Coronary artery (tissue), 2 donors: Measurements from ENCODE around the gene DNAJB14.
A peak's percentile ranks its signal among the peaks of the same experiment; 100 is the strongest.

ENCODE experiments used
- DNase-seq: peaks from one replicate; pipeline ENCODE4 v3.0.0-alpha.2; 2017; ENCODE audit warnings: low spot score
- H3K27ac ChIP-seq, 2 donors: fragments of 200-600 bp; sonication (generic); one replicate each; pipeline ENCODE4 v1.5.1; 2016 to 2019
- H3K4me3 ChIP-seq: fragments of 200-600 bp; sonication (generic); 2 replicates; pipeline ENCODE4 v1.5.1; 2016; ENCODE audit warnings: mild to moderate bottlenecking, moderate library complexity
- CTCF ChIP-seq: fragments of 200-600 bp; sonication (generic); IDR thresholded peaks from one replicate; pipeline ENCODE4 v1.5.1; 2019; ENCODE audit warnings: antibody characterized with exemption

Gene DNAJB14

DNA sequence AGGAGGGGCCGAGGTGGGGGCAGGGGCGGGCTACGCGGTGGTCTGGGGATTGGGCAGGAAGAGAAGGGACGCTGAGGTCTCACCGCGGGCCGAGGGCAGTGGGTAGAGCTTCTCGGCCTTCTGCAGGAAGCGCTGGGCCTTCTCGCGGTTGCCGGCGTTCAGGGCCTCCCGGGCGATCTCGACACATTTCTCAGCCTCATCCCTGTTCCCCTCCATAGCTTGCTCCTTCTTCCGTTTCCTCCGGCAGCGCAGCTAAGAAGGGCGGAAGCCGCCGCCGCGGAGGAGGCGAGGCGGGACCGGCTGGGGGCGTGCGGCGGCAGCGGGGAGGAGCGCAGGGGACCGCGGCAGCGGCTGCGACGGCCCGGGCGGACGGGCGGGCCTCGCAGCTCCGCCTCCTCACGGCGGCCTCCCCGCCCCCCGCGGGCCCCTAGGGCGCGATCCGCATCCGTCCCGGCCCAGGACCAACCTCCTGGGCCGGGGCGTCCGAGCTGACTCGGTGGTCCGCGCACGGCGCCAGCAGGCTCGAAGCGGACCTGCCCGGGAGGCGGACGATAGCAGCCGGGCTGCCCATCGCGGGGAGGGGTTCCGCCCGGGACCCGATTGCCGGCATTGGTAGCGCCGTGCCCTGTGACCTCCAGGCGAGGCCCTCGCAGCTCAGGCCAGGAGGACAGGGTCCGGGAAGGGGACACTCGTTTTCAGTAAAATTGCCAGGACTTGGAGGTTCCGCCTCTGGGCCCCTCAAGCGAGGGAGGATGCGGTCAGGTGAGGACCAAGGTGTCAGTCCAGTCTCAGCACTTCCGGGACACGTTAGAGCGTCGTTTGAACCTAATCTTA lies at the start of gene DNAJB14:
TSS of gene DNAJB14 (minus strand) at position 263 of the 834 bp plus-strand sequence. CDS start at position 216, 47 bp downstream.
- Histone ChIP-seq H3K4me3 (peak within 1 kb of the TSS; percentile 90), H3K27ac (peak within 1 kb of the TSS; percentile 86 to 96)
- TF ChIP-seq CTCF, result no peak
- DNase-seq, result peak; percentile 82

GRCh38 chr4:99991741-99992140 lies 45.3 kb upstream of the DNAJB14 start:
- Histone ChIP-seq H3K4me3 (no peak overlapping the region), H3K27ac (no peak overlapping the region)
- no peak for DNase-seq
- TF ChIP-seq CTCF, result no peak

DNA sequence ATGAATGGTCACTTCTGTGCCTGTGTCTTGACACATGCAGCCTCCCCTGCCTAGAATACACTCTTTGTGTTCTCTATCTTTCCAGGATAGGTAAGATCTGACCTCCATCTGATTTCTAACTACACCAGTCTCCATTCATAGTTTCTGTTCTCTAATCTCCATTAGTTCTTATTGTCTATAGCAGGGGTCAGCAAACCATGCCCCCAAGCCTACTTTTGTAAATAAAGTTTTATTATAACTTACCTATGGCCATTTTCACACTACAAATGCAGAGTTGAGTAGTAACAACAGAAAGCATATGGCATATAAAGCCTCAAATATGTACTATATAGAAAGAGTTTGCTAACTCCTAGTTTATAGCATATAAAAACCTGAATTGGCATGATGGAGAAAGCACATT lies 41.3 kb upstream of the DNAJB14 start:
- no peak overlapping the region for H3K27ac ChIP-seq
- no peak for TF ChIP-seq CTCF
- no peak overlapping the region for H3K4me3 ChIP-seq
- no peak for DNase-seq

DNA sequence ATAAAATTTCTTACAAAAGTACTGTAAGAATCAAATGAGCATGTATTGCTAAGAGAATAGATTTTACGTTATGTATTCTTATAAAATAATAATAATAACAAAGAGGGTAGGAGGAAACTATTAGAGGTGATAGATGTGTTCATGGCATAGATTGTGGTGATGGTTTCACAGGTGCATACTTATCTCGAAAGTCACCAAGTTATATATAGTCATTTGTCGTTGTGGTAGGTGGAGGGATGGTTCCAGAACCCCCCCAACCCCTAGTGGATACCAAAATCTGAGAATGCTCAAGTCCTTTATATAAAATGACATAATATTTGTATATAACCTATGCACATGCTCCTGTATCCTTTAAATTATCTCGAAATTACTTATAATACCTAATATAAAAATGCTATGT lies 40.4 kb upstream of the DNAJB14 start:
- no peak for TF ChIP-seq CTCF
- DNase-seq, result no peak
- Histone ChIP-seq H3K27ac (no peak overlapping the region), H3K4me3 (no peak overlapping the region)

DNA sequence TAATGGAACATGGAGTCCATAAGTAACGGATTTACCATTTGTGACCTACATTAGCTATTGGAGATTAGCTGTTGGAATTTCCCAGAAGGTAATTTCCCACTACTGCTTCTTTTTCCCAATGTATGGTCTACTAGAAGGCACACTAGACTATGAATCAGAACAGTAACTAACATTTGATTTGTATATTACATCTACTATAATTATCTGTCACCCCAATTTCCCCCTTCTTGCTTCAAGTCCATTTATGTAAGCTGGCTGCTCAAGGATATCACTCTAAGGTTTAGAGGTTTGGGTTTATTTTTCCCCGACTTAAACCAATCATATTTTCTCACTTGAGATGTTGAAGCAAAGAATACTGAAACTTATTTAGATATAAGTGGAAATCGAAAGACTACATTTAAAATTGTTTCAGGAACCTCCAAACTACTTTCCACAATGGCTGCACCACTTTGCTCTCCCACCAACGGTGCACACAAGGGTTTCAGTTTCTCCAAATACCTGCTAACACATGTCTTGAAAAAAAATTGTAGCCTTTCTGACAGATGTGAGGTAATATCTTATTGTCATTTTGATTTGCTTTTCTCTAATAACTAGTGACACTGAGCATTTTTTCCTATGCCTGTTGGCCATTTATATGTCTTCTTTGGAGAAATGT lies 37.0 kb upstream of the DNAJB14 start:
- no peak overlapping the region for H3K4me3 ChIP-seq
- no peak for DNase-seq
- TF ChIP-seq CTCF, result no peak
- H3K27ac ChIP-seq, result no peak overlapping the region

DNA sequence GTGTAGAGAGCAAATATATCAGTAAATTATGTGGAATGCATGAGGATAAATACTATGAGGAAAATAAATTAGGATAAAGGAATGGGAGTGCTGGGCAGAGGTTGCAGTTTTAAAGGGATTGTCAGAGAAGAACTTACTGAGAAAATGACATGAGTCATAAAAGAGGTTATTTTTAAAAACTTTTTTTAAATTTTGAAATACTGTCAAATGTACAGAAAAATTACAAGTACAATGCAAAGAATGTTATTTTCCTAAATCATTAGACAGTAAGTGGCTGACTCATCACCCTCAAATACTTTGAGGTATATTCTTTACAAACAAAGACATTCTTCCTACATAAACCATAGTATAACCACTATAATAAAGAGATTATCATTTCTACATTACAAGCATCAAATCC lies 33.5 kb upstream of the DNAJB14 start:
- H3K27ac ChIP-seq, result no peak overlapping the region
- H3K4me3 ChIP-seq, result no peak overlapping the region
- DNase-seq, result no peak
- TF ChIP-seq CTCF, result no peak
